Left ventricle myocardium inferior (tissue), 1 donor: ENCODE results near the gene GEMIN5. TPM values are rescaled to one million over a fixed set of nuclear protein-coding genes. Genes with fewer than 3 reads are reported as not detected.

Source experiments
- DNase-seq: peaks from one replicate; pipeline ENCODE4 v3.0.0-alpha.2; 2020
- H3K27ac ChIP-seq: fragments of 200-600 bp; replicated peaks from 2 replicates; pipeline ENCODE4 v1.8.0; 2021
- H3K27me3 ChIP-seq: fragments of 200-600 bp; 2 replicates; pipeline ENCODE4 v1.8.0; 2021; ENCODE audit warnings: low read depth
- H3K36me3 ChIP-seq: fragments of 200-600 bp; 2 replicates; pipeline ENCODE4 v1.8.0; 2021
- H3K4me1 ChIP-seq: fragments of 200-600 bp; 2 replicates; pipeline ENCODE4 v1.8.0; 2021
- H3K4me3 ChIP-seq: fragments of 200-600 bp; 2 replicates; pipeline ENCODE4 v1.8.0; 2021; ENCODE audit warnings: mild to moderate bottlenecking, moderate library complexity
- H3K9me3 ChIP-seq: fragments of 200-600 bp; replicated peaks from 2 replicates; pipeline ENCODE4 v1.8.0; 2021
- intact Hi-C: fragments of 100-400 bp; cut with micrococcal nuclease; formaldehyde crosslinking; loops from one replicate; pipeline ENCODE4 v1.11.0; 2022
- total RNA-seq: library from RNA; stranded (reverse); fragmentation: NEBNext Ultra II Directional; extraction: Animal tissue kit (Norgen Biotek cat#: 25700); gene quantifications from one replicate; pipeline ENCODE4 v1.2.1, GENCODE V29; 2021
- TF ChIP-seq, protein P1 (sequence below): fragments of 200-600 bp; IDR thresholded peaks from 2 replicates; pipeline ENCODE4 v1.8.0; 2021; ENCODE audit warnings: antibody characterized with exemption, mild to moderate bottlenecking, borderline replicate concordance
- donor health status: DM: no; HTN: yes; CAD: no; lungs with severe emphysema.

The GEMIN5 gene
- total RNA-seq, 1 donor from 2014 or later: 14.0 TPM

DNA sequence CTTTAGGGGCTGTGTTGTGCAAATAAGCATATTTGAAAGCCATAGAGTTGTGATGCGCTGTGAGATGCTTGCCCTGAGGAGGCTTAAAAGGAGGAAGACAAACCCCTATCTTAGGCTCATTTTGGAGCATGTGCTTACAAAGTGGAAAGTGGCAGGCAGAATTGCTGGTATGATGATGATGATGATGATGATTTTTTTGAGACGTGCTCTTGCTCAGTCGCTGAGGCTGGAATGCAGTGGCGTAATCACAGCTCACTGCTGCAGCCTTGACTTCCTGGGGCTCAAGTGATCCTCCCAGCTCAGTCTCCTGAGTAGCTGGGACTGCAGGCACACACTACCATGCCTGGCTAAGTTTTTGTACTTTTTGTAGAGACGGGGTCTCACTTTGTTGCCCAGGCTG, 77.9 kb downstream of the GEMIN5 start:
- Histone ChIP-seq H3K27ac (peak overlapping the region; percentile 99), H3K4me3 (peak overlapping the region; percentile 77), H3K4me1 (peaks cover 56% of the 10 kb centered on the region), H3K36me3 (peaks cover 22% of the 10 kb centered on the region), H3K9me3 (no peaks in the 10 kb centered on the region), H3K27me3 (no peaks in the 10 kb centered on the region)
- intact Hi-C loops: no loop called here
- TF ChIP-seq, protein P1, sequence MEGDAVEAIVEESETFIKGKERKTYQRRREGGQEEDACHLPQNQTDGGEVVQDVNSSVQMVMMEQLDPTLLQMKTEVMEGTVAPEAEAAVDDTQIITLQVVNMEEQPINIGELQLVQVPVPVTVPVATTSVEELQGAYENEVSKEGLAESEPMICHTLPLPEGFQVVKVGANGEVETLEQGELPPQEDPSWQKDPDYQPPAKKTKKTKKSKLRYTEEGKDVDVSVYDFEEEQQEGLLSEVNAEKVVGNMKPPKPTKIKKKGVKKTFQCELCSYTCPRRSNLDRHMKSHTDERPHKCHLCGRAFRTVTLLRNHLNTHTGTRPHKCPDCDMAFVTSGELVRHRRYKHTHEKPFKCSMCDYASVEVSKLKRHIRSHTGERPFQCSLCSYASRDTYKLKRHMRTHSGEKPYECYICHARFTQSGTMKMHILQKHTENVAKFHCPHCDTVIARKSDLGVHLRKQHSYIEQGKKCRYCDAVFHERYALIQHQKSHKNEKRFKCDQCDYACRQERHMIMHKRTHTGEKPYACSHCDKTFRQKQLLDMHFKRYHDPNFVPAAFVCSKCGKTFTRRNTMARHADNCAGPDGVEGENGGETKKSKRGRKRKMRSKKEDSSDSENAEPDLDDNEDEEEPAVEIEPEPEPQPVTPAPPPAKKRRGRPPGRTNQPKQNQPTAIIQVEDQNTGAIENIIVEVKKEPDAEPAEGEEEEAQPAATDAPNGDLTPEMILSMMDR: no peak
- no peak for DNase-seq

DNA sequence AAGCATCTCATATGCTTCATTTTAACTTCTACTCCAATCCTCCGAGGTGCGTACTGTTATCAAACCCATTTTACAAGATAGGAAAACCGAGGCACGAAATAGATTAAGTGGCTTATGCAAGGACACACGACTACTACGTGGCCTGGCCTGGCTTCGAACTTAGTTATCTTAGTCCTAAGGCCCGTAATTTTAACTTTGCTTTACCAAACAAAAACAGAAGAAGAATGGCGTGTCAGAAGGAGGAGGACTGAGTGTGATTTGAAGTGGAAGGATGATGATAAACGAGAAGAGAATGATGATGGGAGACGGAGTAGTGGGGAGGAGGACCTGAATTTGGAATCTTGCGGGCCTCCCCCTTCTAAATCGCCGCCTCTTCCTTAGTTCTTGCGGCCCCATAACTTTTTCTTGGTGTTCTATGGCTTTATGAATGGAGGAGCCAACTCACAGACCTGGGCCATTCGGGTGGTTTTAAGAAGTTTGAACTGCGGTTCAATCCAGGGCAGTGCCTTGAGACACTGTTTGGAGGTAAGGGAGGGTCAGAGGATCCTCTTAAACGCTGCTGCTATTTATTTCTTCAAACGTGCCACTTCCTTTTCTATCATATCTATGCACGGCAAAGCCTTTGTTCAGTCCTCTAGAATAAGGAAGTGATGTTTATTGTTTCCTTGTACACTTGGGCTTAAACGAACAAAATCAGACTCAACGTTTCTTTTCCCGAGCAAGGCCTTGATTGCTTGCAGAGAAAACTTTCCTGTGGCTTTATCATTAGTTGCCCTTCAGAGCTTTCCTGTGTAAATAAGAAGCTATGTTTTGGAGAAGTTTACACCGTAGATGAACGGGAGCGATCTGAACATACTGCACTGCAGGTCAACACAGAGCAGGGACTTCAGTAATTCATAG, 78.8 kb downstream of the GEMIN5 start:
- Histone ChIP-seq H3K27me3 (no peaks in the 10 kb centered on the region), H3K9me3 (no peaks in the 10 kb centered on the region), H3K36me3 (peaks cover 13% of the 10 kb centered on the region), H3K27ac (peak overlapping the region; percentile 99), H3K4me1 (peaks cover 56% of the 10 kb centered on the region), H3K4me3 (peak overlapping the region; percentile 77)
- intact Hi-C loops: no loop called here
- DNase-seq: no peak
- TF ChIP-seq, protein P1: no peak

DNA sequence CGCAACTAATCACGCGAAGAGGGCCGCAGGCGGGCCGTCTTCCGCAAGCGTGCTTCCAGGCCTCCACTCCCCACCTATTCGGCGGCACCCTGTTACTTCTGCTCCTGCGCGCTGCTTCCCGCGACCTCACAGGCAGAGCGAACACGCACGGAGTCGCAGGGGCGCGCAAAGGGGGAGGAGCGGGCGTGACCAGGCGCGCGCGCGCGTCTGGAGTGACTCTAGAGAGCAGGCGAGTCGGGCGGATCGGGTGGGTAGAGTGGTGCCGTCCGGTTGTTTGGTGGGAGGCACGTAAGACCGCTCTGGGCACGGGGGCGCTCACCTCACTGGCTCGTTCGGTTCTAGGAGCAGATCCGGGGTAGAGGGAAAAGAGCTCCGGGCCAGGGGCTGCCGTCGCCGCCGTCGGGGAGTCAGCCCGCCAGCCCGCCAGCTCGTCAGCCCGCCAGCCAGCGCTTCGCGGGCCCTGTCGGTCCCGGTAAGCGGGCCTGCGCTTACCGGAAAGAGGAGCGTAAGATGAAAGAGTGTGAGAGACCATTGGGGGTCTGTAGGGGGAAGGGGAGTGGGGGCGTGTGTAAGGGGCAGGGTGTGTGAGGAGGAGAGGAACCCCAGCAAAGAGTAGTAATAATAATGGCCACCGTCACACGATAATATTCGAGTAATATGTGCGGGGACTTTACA, 79.6 kb downstream of the GEMIN5 start, which contains the start of gene CNOT8:
Gene CNOT8, plus strand, starts transcription at position 331 of the 675 bp plus-strand sequence. CDS start 4,652 bp downstream, outside the sequence.
- H3K9me3 ChIP-seq: no peaks in the 10 kb centered on the region
- no peaks in the 10 kb centered on the region for H3K27me3 ChIP-seq
- TF ChIP-seq, protein P1: no peak
- H3K36me3 ChIP-seq: peaks cover 6% of the 10 kb centered on the region
- intact Hi-C loops: no loop called here
- peak; percentile 99 for DNase-seq
- H3K27ac ChIP-seq: peak within 1 kb of the TSS; percentile 99
- H3K4me3 ChIP-seq: peak within 1 kb of the TSS; percentile 77
- peaks cover 56% of the 10 kb centered on the region for H3K4me1 ChIP-seq

DNA sequence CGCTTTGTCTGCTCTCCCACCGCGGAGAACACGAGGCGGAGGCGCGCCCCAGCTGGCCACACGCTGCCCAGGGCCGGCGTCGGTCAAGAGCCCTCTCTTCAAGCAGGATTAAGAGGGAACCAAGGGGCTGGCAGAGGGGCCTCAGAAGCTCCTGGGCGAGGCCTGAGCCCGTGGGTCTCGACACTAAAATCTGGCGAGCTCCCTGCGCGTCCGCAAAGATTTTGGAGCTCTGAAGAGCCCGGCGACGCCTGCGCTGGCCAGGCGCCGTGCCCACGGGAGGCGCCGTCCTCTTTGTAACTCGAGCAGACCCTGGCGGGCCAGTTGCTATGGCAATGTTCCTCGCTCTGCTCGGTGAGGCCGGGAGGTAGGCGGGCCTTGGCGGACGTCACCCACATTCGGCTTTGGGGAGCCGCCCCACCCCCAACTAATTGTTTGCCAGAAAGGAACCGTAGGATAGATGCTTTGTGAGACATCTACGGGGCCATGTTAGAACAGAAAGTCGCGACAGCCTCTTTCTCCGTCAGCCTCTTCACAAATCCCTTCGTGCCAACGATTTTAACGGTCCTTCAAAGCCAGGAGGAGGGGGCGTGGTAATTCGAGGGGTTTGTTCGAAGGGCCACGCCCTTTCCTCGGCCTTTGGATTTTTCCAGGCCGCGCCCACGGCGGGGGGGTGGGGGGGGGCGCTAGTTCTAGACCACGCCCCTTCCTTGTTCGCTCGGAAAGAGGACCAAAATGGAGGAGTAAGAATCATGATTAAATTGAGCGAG, 80.3 kb downstream of the GEMIN5 start:
- intact Hi-C loops: no loop called here
- Histone ChIP-seq H3K4me3 (peak overlapping the region; percentile 77), H3K4me1 (peaks cover 53% of the 10 kb centered on the region), H3K36me3 (no peaks in the 10 kb centered on the region), H3K27me3 (no peaks in the 10 kb centered on the region), H3K9me3 (no peaks in the 10 kb centered on the region), H3K27ac (peak overlapping the region; percentile 99)
- TF ChIP-seq, protein P1: no peak
- peak; percentile 95 for DNase-seq

DNA sequence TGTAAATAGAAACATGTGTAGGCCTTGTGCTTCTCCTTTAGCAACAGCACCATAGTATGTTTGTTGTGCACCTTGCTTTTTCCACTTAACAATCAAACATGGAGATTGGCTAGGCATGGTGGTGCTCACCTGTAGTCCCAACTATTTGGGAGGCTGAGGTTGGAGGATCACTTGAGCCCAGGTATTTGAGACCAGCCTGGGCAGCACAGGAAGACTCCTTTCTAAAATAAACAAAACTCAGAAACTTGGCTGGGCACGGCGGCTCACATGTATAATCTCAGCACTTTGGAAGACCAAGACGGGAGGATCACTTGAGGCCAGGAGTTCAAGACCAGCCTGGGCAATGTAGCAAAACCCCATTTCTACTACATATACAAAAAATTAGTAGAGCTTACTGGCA, 86.7 kb downstream of the GEMIN5 start:
- peaks cover 8% of the 10 kb centered on the region for H3K36me3 ChIP-seq
- no peaks in the 10 kb centered on the region for H3K9me3 ChIP-seq
- H3K27me3 ChIP-seq: no peaks in the 10 kb centered on the region
- intact Hi-C loops: no loop called here
- H3K4me1 ChIP-seq: peaks cover 52% of the 10 kb centered on the region
- no peak for DNase-seq
- TF ChIP-seq, protein P1: no peak
- H3K27ac ChIP-seq: peak overlapping the region; percentile 92
- peak overlapping the region; percentile 73 for H3K4me3 ChIP-seq
